Measurements from ENCODE around the gene CCND1.

- TF ChIP-seq GATA2 (IDR thresholded peaks at IDR 0.05; ENCODE audit: low read depth, low read length) = no peak
- TF ChIP-seq GATA3 (IDR thresholded peaks at IDR 0.05; ENCODE audit: low read depth, low read length) = no peak
Observed at GRCh38 chr11:69695581-69695980, 54.6 kb downstream of the CCND1 start.

Measured in SH-SY5Y (cell line).